Neuronal stem cell (in vitro differentiated cells): ENCODE results near the gene MFSD6L.

Experiments used
- DNase-seq: peaks from one replicate; pipeline ENCODE4 v3.0.0-alpha.2; 2013; ENCODE audit warnings: low spot score
- H2AFZ ChIP-seq: one replicate; pipeline ENCODE4 v1.6.1; 2013; ENCODE audit warnings: mild to moderate bottlenecking, low read length, inconsistent platforms
- H2AK5ac ChIP-seq: 2 replicates; pipeline ENCODE4 v1.6.1; 2013; ENCODE audit warnings: low read depth, mild to moderate bottlenecking, inconsistent platforms, low read length, moderate library complexity, mixed read lengths
- H2BK120ac ChIP-seq: 2 replicates; pipeline ENCODE4 v1.6.1; 2013; ENCODE audit warnings: low read depth, mild to moderate bottlenecking, inconsistent platforms, low read length, moderate library complexity, mixed read lengths
- H2BK12ac ChIP-seq: one replicate; pipeline ENCODE4 v1.6.1; 2013; ENCODE audit warnings: low read length, inconsistent platforms
- H2BK15ac ChIP-seq: 2 replicates; pipeline ENCODE4 v1.6.1; 2013; ENCODE audit warnings: mild to moderate bottlenecking, low read length, inconsistent platforms, mixed read lengths
- H2BK5ac ChIP-seq: one replicate; pipeline ENCODE4 v1.6.1; 2013; ENCODE audit warnings: inconsistent platforms, mild to moderate bottlenecking, low read length, moderate library complexity
- H3K14ac ChIP-seq: one replicate; pipeline ENCODE4 v1.6.1; 2013; ENCODE audit warnings: low read length, inconsistent platforms
- H3K18ac ChIP-seq: 2 replicates; pipeline ENCODE4 v1.6.1; 2013; ENCODE audit warnings: low read length, inconsistent platforms
- H3K23ac ChIP-seq: 2 replicates; pipeline ENCODE4 v1.6.1; 2013; ENCODE audit warnings: low read depth, mild to moderate bottlenecking, mixed read lengths, low read length, inconsistent platforms; ENCODE audit not compliant: poor library complexity
- H3K27ac ChIP-seq: replicated peaks from 3 replicates; pipeline ENCODE4 v1.5.1; 2013; ENCODE audit warnings: low read length, inconsistent platforms
- H3K27me3 ChIP-seq, 3 experiments: 2 replicates each; pipeline ENCODE4 v1.6.1; 2013; ENCODE audit warnings: low read length in 3 of 3, mild to moderate bottlenecking in 2 of 3, inconsistent platforms in 1 of 3, low read depth in 1 of 3, mixed read lengths in 1 of 3, moderate library complexity in 1 of 3; ENCODE audit not compliant: control insufficient read depth in 3 of 3, insufficient read depth in 3 of 3
- H3K36me3 ChIP-seq, 2 donors: replicated peaks in 1 of 2; 2 replicates each; pipeline ENCODE4 v1.6.1; 2013; ENCODE audit warnings: low read length in 2 of 2; ENCODE audit not compliant: control insufficient read depth in 2 of 2, insufficient read depth in 2 of 2
- H3K4ac ChIP-seq: 2 replicates; pipeline ENCODE4 v1.6.1; 2013; ENCODE audit warnings: inconsistent platforms, mild to moderate bottlenecking, low read length, moderate library complexity
- H3K4me1 ChIP-seq, 2 donors: 1 replicate in 1 of 2; 2 replicates in 1 of 2; pipeline ENCODE4 v1.6.1; 2013; ENCODE audit warnings: low read length in 2 of 2, low read depth in 1 of 2; ENCODE audit not compliant: control insufficient read depth in 2 of 2, insufficient read depth in 1 of 2
- H3K4me2 ChIP-seq: one replicate; pipeline ENCODE4 v1.6.1; 2013; ENCODE audit warnings: mild to moderate bottlenecking, low read length, inconsistent platforms; ENCODE audit not compliant: insufficient read depth, poor library complexity, severe bottlenecking
- H3K4me3 ChIP-seq, 2 donors: 2 replicates each; pipeline ENCODE4 v1.5.1; 2013; ENCODE audit warnings: low read length in 2 of 2, mild to moderate bottlenecking in 2 of 2, inconsistent platforms in 1 of 2, moderate library complexity in 1 of 2
- H3K79me1 ChIP-seq: one replicate; pipeline ENCODE4 v1.6.1; 2013; ENCODE audit warnings: low read depth, mild to moderate bottlenecking, inconsistent platforms, low read length, moderate library complexity
- H3K9ac ChIP-seq: one replicate; pipeline ENCODE4 v1.6.1; 2013; ENCODE audit warnings: mild to moderate bottlenecking, low read depth, low read length, inconsistent platforms; ENCODE audit not compliant: poor library complexity
- H3K9me3 ChIP-seq, 2 donors: replicated peaks in 1 of 2; 2 replicates each; pipeline versions ENCODE3 to v1.6.1; 2013; ENCODE audit warnings: low read length in 2 of 2, mild to moderate bottlenecking in 2 of 2, inconsistent platforms in 1 of 2, low read depth in 1 of 2, mixed read lengths in 1 of 2, moderate library complexity in 1 of 2; ENCODE audit not compliant: control insufficient read depth in 2 of 2, insufficient read depth in 1 of 2
- H4K8ac ChIP-seq: one replicate; pipeline ENCODE4 v1.6.1; 2013; ENCODE audit warnings: low read depth, mild to moderate bottlenecking, inconsistent platforms, low read length, moderate library complexity
- H4K91ac ChIP-seq: one replicate; pipeline ENCODE4 v1.6.1; 2013; ENCODE audit warnings: low read length, low read depth, mild to moderate bottlenecking, inconsistent platforms; ENCODE audit not compliant: poor library complexity
- WGBS, 2 donors: extraction: QIAGEN DNeasy Blood & Tissue Kit; methylation state at CpG; one replicate each; pipeline ENCODE4 v1.1.7; 2013; ENCODE audit warnings: missing lambda C conversion rate in 2 of 2, mixed read lengths in 1 of 2; ENCODE audit not compliant: insufficient read length in 2 of 2, insufficient replicate concordance in 1 of 2; ENCODE audit errors: extremely low coverage in 2 of 2; 5-methylcytosine and 5-hydroxymethylcytosine counted together

Gene MFSD6L

DNA sequence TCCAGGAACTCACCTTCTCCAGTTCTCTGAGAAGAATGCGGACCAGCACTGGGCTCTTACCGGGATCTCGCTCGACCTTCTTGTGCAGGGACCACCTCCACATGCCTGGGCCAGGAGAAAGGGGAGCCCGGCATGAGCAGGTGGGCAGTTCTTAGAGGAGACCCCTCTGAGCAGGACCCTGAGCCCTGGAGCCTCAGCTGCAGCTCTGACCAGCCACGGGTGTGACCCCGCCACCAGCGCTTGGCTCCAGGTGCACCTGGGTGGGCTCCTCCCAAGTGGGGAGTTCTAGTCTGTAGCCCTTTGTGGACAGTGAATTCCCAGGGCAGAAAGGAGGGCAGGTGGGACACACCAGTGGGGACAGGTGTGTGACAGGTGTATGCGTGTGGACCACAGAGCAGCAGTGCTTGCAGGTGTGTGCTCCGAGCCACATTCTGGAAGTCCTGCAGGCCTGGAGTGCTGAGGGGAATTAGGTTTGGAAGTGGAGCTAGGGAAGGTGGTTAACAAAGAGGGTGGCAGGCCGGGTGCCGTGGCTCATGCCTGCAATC, 39.5 kb upstream of the MFSD6L start:
- no peak overlapping the region for H4K91ac ChIP-seq
- H4K8ac ChIP-seq, result no peak overlapping the region
- H3K4me1 ChIP-seq, result peaks cover 0 to 3% of the 10 kb centered on the region in 2 donors
- peak overlapping the region; percentile 62 for H2AK5ac ChIP-seq
- no peak overlapping the region for H2BK5ac ChIP-seq
- H3K4me2 ChIP-seq, result no peak overlapping the region
- peak overlapping the region; percentile 46 for H2BK12ac ChIP-seq
- peak overlapping the region; percentile 77 for H3K14ac ChIP-seq
- H3K4ac ChIP-seq, result no peak overlapping the region
- H3K23ac ChIP-seq, result no peak overlapping the region
- H3K9ac ChIP-seq, result no peak overlapping the region
- H3K79me1 ChIP-seq, result no peaks in the 10 kb centered on the region
- no peaks in the 10 kb centered on the region for H3K27me3 ChIP-seq
- H2BK120ac ChIP-seq, result no peak overlapping the region
- H3K18ac ChIP-seq, result no peak overlapping the region
- DNase-seq, result no peak
- no peaks in the 10 kb centered on the region for H3K36me3 ChIP-seq
- H2AFZ ChIP-seq, result no peak overlapping the region
- H2BK15ac ChIP-seq, result no peak overlapping the region
- no peaks in the 10 kb centered on the region for H3K9me3 ChIP-seq
- H3K4me3 ChIP-seq, result no peak overlapping the region
- WGBS, 2 donors, result no CpG with 5 or more reads among the region's 12 CpGs
- H3K27ac ChIP-seq, result no peak overlapping the region

DNA sequence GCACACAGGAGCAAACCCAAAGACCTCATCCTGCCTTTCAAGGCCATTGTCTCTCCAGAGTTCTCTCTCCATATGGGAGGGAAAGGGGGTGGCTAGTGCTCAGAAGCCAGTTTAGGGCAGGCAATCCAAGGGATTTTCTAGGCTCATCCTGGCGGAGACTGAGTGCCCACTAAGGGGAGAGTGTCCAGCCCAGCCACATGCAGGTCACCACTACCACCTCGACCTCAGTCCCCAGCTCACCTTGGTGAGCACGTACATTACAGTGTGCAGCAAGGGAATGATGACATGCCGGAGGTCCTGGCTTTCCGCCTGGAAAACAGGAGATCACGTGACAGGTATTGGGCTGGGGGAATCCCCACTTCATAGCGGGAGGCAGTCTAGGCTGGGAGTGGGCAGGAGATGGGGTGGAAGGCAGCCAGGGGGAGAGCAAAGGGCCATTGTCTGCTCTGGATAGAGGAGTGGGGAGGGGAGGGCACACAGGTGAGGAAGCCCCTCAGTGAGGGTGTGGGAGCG, 38.5 kb upstream of the MFSD6L start:
- Histone ChIP-seq H3K23ac (no peak overlapping the region), H3K4ac (no peak overlapping the region), H3K79me1 (no peaks in the 10 kb centered on the region), H2AK5ac (no peak overlapping the region), H3K4me3 (no peak overlapping the region), H3K36me3 (no peaks in the 10 kb centered on the region), H2BK12ac (no peak overlapping the region), H2BK120ac (no peak overlapping the region), H3K27me3 (no peaks in the 10 kb centered on the region), H3K27ac (no peak overlapping the region), H3K18ac (peak overlapping the region; percentile 1), H4K8ac (no peak overlapping the region), H3K9me3 (no peaks in the 10 kb centered on the region), H3K14ac (no peak overlapping the region), H4K91ac (no peak overlapping the region), H2AFZ (no peak overlapping the region), H3K9ac (no peak overlapping the region), H2BK5ac (no peak overlapping the region), H3K4me1 (peaks cover 0 to 3% of the 10 kb centered on the region in 2 donors), H3K4me2 (no peak overlapping the region), H2BK15ac (no peak overlapping the region)
- DNase-seq, result no peak
- no CpG with 5 or more reads among the region's 8 CpGs for WGBS, 2 donors

DNA sequence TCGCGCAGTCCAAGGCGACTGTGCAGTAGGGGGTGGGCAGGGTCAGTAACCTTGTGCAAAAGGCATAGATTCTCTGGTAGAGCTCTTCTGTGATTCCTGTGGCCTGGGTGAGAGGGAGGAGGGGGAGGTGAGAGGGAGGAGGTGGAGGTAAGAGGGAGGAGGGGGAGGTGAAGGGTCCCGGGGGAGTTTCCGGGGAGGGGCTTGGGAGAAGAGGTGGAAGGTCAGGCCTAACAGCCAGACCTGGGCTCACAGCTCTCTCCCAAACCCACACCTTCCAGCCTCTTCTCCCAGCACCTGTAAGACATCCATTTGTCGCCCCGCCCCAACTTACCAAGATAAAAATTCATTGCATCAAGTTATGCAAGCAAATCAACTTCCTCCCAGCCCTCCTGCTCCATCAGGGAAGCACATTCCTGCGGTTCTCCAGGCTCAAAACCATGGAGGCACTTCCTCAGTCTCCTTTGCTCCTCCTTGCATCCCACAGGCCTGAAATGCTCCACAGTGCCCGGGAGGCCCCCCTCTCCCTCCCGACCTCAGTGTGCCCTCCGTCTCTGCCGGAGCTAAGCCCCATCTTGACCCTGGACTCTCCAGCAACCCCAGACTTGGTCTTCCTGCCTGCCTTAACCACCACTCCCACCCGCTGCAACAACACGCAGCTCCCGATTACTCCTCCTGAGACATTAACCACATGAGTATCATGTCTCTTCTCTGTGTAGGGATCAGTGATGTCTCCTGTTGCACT, 37.8 kb upstream of the MFSD6L start:
- no peak overlapping the region for H2BK12ac ChIP-seq
- H3K9me3 ChIP-seq, result no peaks in the 10 kb centered on the region
- no peak overlapping the region for H3K27ac ChIP-seq
- H2AK5ac ChIP-seq, result no peak overlapping the region
- H3K23ac ChIP-seq, result no peak overlapping the region
- H2BK15ac ChIP-seq, result no peak overlapping the region
- H4K8ac ChIP-seq, result no peak overlapping the region
- no peaks in the 10 kb centered on the region for H3K27me3 ChIP-seq
- no peak overlapping the region for H3K18ac ChIP-seq
- H3K4ac ChIP-seq, result no peak overlapping the region
- no peak overlapping the region for H4K91ac ChIP-seq
- peaks cover 0 to 3% of the 10 kb centered on the region in 2 donors for H3K4me1 ChIP-seq
- H2BK120ac ChIP-seq, result no peak overlapping the region
- H2AFZ ChIP-seq, result no peak overlapping the region
- H3K79me1 ChIP-seq, result no peaks in the 10 kb centered on the region
- H3K4me2 ChIP-seq, result no peak overlapping the region
- no peak for DNase-seq
- H3K4me3 ChIP-seq, result no peak overlapping the region
- H3K9ac ChIP-seq, result no peak overlapping the region
- no peak overlapping the region for H3K14ac ChIP-seq
- H3K36me3 ChIP-seq, result no peaks in the 10 kb centered on the region
- H2BK5ac ChIP-seq, result no peak overlapping the region
- no CpG with 5 or more reads among the region's 15 CpGs for WGBS, 2 donors

DNA sequence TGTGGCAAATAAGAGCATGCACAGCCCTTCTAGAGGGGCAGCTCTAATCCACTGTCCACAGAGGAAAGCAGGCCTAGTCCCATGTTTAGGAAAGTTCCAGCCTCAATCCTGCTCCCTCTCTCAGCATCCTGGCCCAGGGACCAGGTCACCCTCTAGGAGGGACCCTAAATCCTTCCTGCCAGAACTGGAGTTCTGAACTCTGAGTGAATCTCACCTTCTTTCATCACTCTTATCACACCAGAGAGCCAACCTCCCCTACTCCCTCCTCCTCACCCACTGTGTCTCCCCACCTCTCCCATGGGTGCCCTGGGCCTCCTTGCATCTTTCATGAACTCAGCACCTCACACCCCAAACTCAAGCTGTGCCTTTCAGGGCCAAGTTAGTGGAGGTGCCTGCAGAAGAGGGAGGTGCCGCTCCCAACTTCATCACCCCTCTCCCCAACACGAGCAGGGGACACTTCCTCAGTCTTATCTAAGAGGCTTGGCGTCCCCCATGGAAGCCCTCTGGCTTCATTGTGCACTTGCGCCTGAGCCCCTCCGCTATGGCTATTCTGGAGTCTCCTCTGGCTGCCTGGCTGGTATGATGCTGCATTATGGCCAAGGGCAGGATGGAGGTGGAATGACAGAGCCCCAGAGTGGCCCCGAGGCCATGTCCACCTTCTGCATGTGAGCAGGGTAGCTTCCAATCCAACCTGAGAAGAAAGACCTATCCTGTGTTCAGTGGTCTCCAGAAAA, 36.6 kb upstream of the MFSD6L start:
- Histone ChIP-seq H3K4me1 (peaks cover 0 to 3% of the 10 kb centered on the region in 2 donors), H3K23ac (peak overlapping the region; percentile 12), H2AK5ac (peak overlapping the region; percentile 81), H3K4me3 (no peak overlapping the region), H2AFZ (no peak overlapping the region), H3K79me1 (no peaks in the 10 kb centered on the region), H3K14ac (no peak overlapping the region), H3K4ac (no peak overlapping the region), H3K36me3 (no peaks in the 10 kb centered on the region), H3K9ac (peak overlapping the region; percentile 51), H2BK12ac (no peak overlapping the region), H3K9me3 (no peaks in the 10 kb centered on the region), H4K8ac (no peak overlapping the region), H3K4me2 (no peak overlapping the region), H2BK120ac (no peak overlapping the region), H3K27ac (no peak overlapping the region), H2BK15ac (no peak overlapping the region), H2BK5ac (no peak overlapping the region), H3K18ac (peak overlapping the region; percentile 82), H4K91ac (no peak overlapping the region), H3K27me3 (no peaks in the 10 kb centered on the region)
- WGBS, 2 donors, result no CpG with 5 or more reads among the region's 6 CpGs
- no peak for DNase-seq
